ENCODE data around the gene VWA2. TPM values are rescaled to one million over a fixed set of nuclear protein-coding genes. Genes with fewer than 3 reads are reported as not detected.
A peak's percentile ranks its signal among the peaks of the same experiment; 100 is the strongest.

VWA2 gene
- total RNA-seq, 1 experiment from 2014 or later = not detected

GRCh38 chr10:114301951-114302710 lies 63.1 kb downstream of the VWA2 start (continued):
- TF ChIP-seq EGR1 (IDR thresholded peaks at IDR 0.05; ENCODE audit: low read depth) = no peak
- no peak for TF ChIP-seq EZH2phosphoT487 (IDR thresholded peaks at IDR 0.05; ENCODE audit: borderline replicate concordance)
- no peak for TF ChIP-seq SRF (IDR thresholded peaks at IDR 0.05; ENCODE audit: low read depth)
- no peak for TF ChIP-seq CBX3 (IDR thresholded peaks at IDR 0.05; ENCODE audit: low read depth)
- no peak for TF ChIP-seq ZFX (IDR thresholded peaks at IDR 0.05)

GRCh38 chr10:114303556-114303955 lies 64.5 kb downstream of the VWA2 start:
- Histone ChIP-seq H3K27ac (ENCODE audit: low read depth, low read length) (no peak overlapping the region), H4K20me1 (ENCODE audit: insufficient read depth) (no peaks in the 10 kb centered on the region), H3K4me2 (ENCODE audit: low read length) (peak overlapping the region; percentile 81), H3K9ac (ENCODE audit: low read length) (no peak overlapping the region), H3K4me1 (ENCODE audit: control insufficient read depth in 1 of 2, insufficient read depth in 2 of 2, low read length in 2 of 2) (peaks cover 6 to 19% of the 10 kb centered on the region in 2 experiments), H3K79me2 (ENCODE audit: insufficient read depth, low read length) (no peaks in the 10 kb centered on the region), H3K27me3 (ENCODE audit: insufficient read depth, low read length) (peaks cover 21% of the 10 kb centered on the region; the same call in 1 of the 2 replicates), H3K4me3 (replicated peaks in 1 of 2; ENCODE audit: low read depth in 1 of 2, low read length in 2 of 2) (no peak overlapping the region), H2AFZ (ENCODE audit: low read depth, low read length, poor library complexity, severe bottlenecking) (peak overlapping the region; percentile 99), H3K9me3 (ENCODE audit: control insufficient read depth in 1 of 2, insufficient read depth in 1 of 2, low read depth in 1 of 2, low read length in 2 of 2) (no peaks in the 10 kb centered on the region), H3K36me3 (ENCODE audit: control insufficient read depth in 1 of 2, insufficient read depth in 2 of 2, low read length in 2 of 2) (no peaks in the 10 kb centered on the region), H3K9me2 (ENCODE audit: insufficient read depth) (no peaks in the 10 kb centered on the region)
- TF ChIP-seq TCF7L2 (IDR thresholded peaks at IDR 0.05; ENCODE audit: borderline replicate concordance, extremely low read depth, insufficient read depth, insufficient read length) = no peak
- no peak for TF ChIP-seq EGR1 (IDR thresholded peaks at IDR 0.05; ENCODE audit: low read depth)
- TF ChIP-seq CTCF (IDR thresholded peaks at IDR 0.05 in 2 of 3, conservative IDR thresholded peaks at IDR 0.05 in 1 of 3; ENCODE audit: borderline replicate concordance in 1 of 3, insufficient read depth in 1 of 3, low read depth in 2 of 3, low read length in 2 of 3) = no peak
- no peak for TF ChIP-seq ZFX (IDR thresholded peaks at IDR 0.05)
- no peak for TF ChIP-seq CBX3 (IDR thresholded peaks at IDR 0.05; ENCODE audit: low read depth)
- TF ChIP-seq ZBTB33 (IDR thresholded peaks at IDR 0.05; ENCODE audit: extremely low read depth, insufficient replicate concordance, low read length) = no peak
- ChIA-PET CTCF (interaction anchor here (0.6 to 2.8 kb wide), 51 partner anchors 11 to 1230 kb away, joined by 3 to 95 read pairs (median 6); no protein-coding TSS in a partner anchor), POLR2A (interaction anchor here (0.7 kb wide), 1 partner anchor 71 kb away, joined by 3 read pairs; no protein-coding TSS in a partner anchor), RAD21 (ENCODE audit: low non-redundant PET in 1 of 2, low total read pairs in 2 of 2, uncharacterized antibody in 2 of 2, unreplicated experiment in 2 of 2) (interaction anchor here (0.6 to 2.7 kb wide), 20 partner anchors 24 to 826 kb away, joined by 3 to 24 read pairs (median 4); no protein-coding TSS in a partner anchor)
- DNase-seq (ENCODE audit: low read depth, low spot score) (no peak), ATAC-seq (peak; percentile 18)
- BruUV-seq (replicated peaks) = no TSS peak
- intact Hi-C loops (cut with micrococcal nuclease) = loop anchor here (5.0 kb wide), 1 partner anchor 399 kb away; no protein-coding TSS in a partner anchor

All from HCT116 (cell line).